Measurements from ENCODE around the gene LILRA1. TPM values are rescaled to one million over a fixed set of nuclear protein-coding genes. Genes with fewer than 3 reads are reported as not detected.

The LILRA1 gene
- total RNA-seq, 1 experiment from 2014 or later: not detected

- no peak for DNase-seq (ENCODE audit: low spot score)
- in situ Hi-C loops (cut with HindIII; ENCODE audit: low sequenced_read_pairs): no loop called here
Measured at GRCh38 chr19:54648129-54648528, 54.7 kb downstream of the LILRA1 start.

- in situ Hi-C loops (cut with HindIII; ENCODE audit: low sequenced_read_pairs): loop anchor here (25.0 kb wide), 1 partner anchor 113 kb away; no protein-coding TSS in a partner anchor
- DNase-seq (ENCODE audit: low spot score): no peak
Measured at GRCh38 chr19:54650108-54650655, 56.8 kb downstream of the LILRA1 start.

Other genes with a start within 250 kb of the LILRA1 start
- 0.37 TPM in 1 of 2 replicates, not detected in the other for gene LAIR1, start 228.7 kb upstream of the LILRA1 start, total RNA-seq (2014; rRNA removed; shearing (Covaris generic))
- gene TTYH1, start 178.2 kb upstream of the LILRA1 start, total RNA-seq (2014; rRNA removed; shearing (Covaris generic)): 0.10 and 0.12 TPM in 2 replicates
- 5.3 and 12.4 TPM in 2 replicates for gene LENG8, start 144.4 kb upstream of the LILRA1 start, total RNA-seq (2014; rRNA removed; shearing (Covaris generic))
- 20.6 and 20.7 TPM in 2 replicates for gene LENG9, start 129.9 kb upstream of the LILRA1 start, total RNA-seq (2014; rRNA removed; shearing (Covaris generic))
- gene CDC42EP5, start 120.3 kb upstream of the LILRA1 start, total RNA-seq (2014; rRNA removed; shearing (Covaris generic)): 85.4 and 87.3 TPM in 2 replicates
- not detected in 2 replicates for gene LAIR2, start 90.8 kb upstream of the LILRA1 start, total RNA-seq (2014; rRNA removed; shearing (Covaris generic))
- gene LILRA2, start 19.8 kb upstream of the LILRA1 start, total RNA-seq (2014; rRNA removed; shearing (Covaris generic)): not detected in 2 replicates
- not detected in 2 replicates for gene LILRB1, start 36.9 kb downstream of the LILRA1 start, total RNA-seq (2014; rRNA removed; shearing (Covaris generic))
- gene LILRB4, start 69.4 kb downstream of the LILRA1 start, total RNA-seq (2014; rRNA removed; shearing (Covaris generic)): not detected in 2 replicates
- not detected in 2 replicates for gene KIR3DL3, start 130.8 kb downstream of the LILRA1 start, total RNA-seq (2014; rRNA removed; shearing (Covaris generic))
- not detected in 2 replicates for gene KIR2DL3, start 144.9 kb downstream of the LILRA1 start, total RNA-seq (2014; rRNA removed; shearing (Covaris generic))
- gene KIR2DL1, start 176.2 kb downstream of the LILRA1 start, total RNA-seq (2014; rRNA removed; shearing (Covaris generic)): not detected in 2 replicates
- gene KIR2DL4, start 210.0 kb downstream of the LILRA1 start, total RNA-seq (2014; rRNA removed; shearing (Covaris generic)): not detected in 2 replicates
- gene KIR3DL1, start 222.8 kb downstream of the LILRA1 start, total RNA-seq (2014; rRNA removed; shearing (Covaris generic)): not detected in 2 replicates
- gene KIR2DS4, start 239.0 kb downstream of the LILRA1 start, total RNA-seq (2014; rRNA removed; shearing (Covaris generic)): not detected in 2 replicates

Measured in G401 (cell line).